NCI-H748 (cell line): ENCODE measurements around the gene C1QC.
"Not testable (repeated sequence)": the region's sequence is repeated elsewhere in the genome, so short reads cannot be mapped to it uniquely, and the experiment has no call there.

Source experiments
- DNase-seq: peaks from one replicate; lab custom pipeline; 2025; ENCODE audit not compliant: unreplicated experiment; lab: John Stamatoyannopoulos, UW

C1QC gene

GRCh38 chr1:22646384-22646783 is 3.0 kb downstream of the C1QC start:
- DNase-seq: no peak

DNA sequence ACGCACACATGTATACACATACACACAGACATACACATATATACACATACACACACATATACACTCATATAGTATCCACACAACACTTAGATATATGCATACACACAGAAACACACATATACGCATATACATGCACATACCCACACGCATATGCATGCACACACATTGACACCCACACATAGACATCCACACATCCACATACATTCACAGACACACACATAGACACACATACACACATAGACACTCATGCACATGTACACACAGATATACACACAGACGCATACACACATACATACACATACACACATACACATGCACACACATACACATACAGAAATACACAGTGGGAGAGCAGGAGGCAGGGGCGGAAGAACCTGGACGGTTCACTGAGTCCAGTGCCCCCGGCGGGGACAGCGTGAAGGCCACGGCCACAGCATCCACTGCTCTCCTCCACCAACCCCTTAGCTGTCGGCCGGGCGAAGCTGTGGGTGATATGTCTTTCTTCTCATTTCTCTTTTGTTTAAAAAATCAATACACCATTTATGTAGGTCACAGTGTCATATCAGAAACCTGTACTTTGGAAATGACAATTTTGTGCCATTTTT is 6.8 kb downstream of the C1QC start:
- no peak for DNase-seq

DNA sequence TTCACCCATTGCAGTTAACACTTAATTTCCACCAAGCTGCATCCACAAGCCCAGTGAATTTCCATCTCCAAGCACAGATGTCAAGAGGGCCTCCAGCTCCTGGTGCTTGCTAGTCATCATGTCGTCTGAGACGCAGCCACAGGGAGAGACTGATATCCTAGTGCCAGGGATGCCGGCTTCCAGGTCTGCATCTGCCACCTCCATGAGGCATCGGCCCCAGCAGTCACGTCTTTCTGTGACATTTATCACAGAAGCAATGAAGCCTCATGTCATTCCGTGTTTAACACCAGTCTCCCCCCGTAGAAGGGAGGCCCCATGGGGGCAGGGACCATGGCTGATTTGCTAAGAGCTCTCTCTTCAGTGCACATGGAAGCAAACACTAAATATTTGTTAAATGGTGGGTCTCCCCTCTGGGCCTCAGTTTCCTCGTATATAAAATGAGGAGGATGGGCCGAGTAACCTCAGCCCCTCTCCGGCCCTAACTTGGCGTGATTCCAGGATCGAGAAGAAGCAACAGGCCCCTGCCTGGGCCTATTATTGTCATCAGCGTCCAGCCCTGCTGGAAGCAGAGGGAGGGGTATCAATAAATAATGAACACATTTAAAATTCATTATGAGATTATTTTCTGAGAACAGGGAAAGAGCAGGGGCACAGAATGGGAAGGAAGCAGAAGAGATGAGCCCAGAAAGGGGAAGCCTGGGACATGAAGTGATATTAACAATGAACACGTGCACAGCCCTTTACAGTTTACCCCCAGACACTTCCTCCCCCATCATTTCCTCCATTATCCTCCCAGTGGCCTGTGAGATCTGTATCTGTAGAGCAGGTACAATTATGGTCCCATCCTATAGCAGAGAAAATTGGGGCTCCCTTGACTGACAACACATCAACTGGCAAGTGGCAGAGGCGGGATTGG is 8.8 kb downstream of the C1QC start:
- no peak for DNase-seq

DNA sequence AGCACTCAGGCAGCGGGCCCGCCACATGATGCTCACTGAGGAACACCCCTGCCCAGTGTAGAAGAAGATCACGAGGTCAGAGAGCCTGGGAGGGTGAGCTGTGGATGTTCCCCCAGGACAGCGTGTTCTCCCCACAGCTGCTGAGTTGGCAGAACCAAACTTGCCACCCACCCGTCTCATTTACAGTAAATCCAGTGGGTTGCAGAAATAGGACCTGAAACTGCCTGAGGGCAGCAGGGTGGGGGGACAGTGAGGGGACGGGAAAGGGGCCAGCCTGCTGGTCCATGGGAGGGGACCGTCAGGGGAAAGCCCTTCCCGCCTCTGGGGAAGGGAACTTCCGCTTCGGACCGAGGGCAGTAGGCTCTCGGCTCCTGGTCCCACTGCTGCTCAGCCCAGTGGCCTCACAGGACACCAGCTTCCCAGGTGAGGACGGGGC is 9.5 kb downstream of the C1QC start, which contains the start of gene C1QB:
Gene C1QB, plus strand, starts transcription at position 356 of the 436 bp plus-strand sequence. CDS start 6,227 bp downstream, outside the sequence.
- no peak for DNase-seq

DNA sequence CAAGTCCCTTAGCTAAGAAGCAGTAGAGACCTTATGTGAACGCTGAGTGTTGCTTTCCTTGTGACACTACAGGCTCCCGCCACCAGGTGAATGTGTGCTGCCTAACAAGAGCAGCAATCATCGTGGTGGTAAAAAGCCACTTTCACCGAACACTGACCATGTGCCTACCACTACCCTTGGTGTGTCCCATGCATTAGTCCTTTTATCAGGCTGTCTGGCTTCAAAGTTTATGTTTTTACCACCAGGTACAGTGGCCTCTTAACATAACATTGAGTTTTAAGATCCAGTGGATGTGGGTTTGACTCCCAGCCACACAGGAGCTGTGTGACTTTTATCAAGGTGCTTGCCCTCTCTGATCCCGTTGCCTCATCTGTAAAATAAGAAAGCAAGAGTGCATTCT is 11.3 kb downstream of the C1QC start:
- DNase-seq: no peak

DNA sequence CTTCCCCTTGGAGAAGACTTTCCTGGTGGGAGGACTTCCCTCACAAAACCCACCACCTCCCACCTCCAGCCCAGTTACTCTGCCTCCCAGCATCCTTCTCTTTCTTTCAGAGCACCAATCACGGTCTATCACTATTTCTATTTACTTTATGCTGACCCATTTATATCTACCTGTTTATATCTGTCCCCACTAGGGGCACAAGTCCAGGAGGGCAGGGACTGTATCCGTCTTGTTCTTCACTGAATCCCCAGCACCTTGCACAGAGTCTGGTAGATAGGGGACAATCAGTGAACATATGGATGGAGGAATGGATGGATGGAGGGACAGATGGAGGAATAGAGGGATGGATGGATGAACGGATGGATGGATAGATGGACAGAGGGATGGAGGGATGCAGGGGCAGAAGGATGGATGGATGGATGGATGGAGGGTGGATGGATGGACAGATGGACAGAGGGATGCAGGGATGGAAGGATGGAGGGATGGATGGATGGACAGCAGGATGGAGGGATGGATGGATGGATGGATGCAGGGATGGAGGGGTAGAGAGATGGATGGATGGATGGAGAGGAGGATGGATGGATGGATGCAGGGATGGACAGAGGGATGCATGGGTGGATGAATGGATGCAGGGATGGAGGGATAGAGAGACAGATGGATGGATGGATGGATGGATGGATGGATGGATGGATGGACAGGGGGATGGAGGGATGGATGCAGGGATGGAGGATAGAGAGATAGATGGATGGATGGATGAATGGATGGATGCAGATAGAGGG is 15.1 kb downstream of the C1QC start:
- no peak for DNase-seq

- DNase-seq: no peak
These were observed 17.3 kb downstream of the C1QC start for GRCh38 chr1:22660716-22661241.

GRCh38 chr1:22661880-22662279 is 18.4 kb downstream of the C1QC start:
- no peak for DNase-seq

- peak; percentile 28 for DNase-seq
These were observed 18.9 kb downstream of the C1QC start for GRCh38 chr1:22662318-22662717.

- no peak for DNase-seq
These were observed 19.6 kb downstream of the C1QC start for GRCh38 chr1:22662986-22663408.

GRCh38 chr1:22665752-22666151 is 22.3 kb downstream of the C1QC start:
- DNase-seq: peak; percentile 7

DNA sequence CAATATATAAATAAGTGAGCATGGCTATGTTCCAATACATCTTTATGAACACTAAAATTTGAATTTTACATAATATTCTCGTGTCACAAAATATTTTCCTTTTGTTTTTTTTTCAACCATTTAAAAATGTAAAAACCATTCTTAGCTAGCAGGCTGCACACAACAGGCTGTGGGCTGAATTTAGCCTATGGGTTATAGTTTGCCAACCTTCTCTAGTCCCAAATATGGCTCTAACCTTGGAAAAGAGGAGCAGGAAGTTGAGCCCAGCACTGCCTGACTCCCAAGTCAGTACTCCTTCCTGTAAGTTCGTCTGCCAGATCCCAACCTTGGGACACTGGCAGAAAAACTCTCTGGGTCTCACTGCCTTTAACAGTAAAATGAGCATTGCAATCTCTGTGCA is 23.0 kb downstream of the C1QC start:
- no peak for DNase-seq

DNA sequence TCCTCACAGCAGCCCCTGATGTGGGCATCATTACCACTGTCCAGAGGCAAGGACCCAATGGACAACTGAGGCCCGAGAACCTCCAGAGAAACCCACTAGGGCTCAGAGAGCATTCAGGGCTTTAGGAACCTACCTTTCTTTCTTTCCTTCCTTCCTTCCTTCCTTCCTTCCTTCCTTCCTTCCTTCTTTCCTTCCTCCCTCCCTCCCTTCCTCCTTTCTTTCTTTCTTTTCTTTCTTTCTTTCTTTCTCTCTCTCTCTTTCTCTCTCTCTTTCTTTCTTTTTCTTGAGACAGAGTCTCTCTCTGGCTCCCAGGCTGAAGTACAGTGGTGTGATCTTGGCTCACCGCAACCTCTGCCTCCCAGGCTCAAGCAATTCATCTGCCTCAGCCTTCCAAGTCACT is 25.4 kb downstream of the C1QC start:
- DNase-seq: not testable (repeated sequence)

DNA sequence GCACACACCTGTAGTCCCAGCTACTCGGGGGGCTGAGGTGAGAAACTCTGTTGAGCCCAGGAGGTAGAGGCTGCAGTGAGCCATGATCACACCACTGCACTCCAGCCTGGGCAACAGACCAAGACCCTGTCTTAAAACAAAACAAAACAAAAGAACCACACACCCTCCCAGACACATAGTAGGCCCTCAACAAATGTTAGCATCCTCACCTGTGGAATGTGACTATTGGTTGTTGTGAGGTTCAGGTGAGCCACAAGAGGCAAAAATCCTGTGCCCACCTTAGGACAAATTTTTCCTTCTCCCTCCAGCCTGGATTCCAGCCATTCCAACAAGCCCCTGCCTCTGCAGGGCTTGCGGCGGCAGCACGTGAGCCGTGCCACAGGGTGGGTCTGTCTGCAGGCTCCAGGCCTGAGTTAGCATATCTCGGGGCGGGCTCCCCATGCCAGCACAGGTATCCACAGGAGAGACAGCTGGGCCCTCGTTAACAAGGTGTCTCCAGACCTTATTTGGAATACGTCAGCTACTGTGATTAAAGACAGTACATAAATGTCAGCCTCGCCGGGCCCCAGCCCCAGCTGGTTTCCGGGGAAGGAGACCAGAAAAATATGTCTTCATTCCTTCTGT is 27.0 kb downstream of the C1QC start:
- DNase-seq: no peak

DNA sequence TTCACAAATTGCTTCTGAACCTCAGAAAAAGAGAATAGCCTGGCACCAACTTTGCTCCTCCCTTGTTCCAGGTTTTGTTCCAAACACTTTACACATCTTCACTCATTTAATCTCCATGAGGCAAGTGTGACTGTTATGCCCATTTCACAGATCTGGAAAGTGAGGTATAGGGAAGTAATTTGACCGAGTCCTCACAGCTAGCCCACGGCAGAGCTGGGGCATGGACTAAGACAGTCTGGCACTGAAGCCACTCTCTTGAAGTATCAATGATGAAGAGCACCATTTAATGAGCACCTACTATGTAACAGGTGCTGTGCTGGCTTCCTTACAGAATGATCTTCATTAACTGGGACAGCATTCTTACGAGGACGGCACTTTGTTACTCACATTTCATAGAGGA is 28.6 kb downstream of the C1QC start:
- DNase-seq: no peak

- DNase-seq: peak; percentile 66
These were observed 30.3 kb downstream of the C1QC start for GRCh38 chr1:22673486-22674409.

GRCh38 chr1:22674410-22674749 is 30.9 kb downstream of the C1QC start:
- no peak for DNase-seq

DNA sequence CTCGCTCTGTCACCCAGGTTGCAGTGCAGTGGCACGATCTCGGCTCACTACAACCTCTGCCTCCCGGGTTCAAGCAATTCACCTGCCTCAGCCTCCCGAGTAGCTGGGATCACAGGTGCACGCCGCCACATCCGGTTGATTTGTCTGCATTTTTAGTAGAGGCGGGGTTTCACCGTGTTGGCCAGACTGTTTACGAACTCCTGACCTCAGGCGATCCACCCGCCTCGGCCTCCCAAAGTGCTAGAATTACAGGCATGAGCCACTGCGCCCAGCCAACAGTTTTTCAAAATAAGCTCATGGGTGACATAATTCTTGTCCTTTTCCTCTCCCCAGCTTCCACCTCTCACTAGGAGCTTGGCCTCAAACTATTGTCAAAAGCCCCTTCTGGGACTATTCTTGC is 32.7 kb downstream of the C1QC start:
- DNase-seq: not testable (repeated sequence)

- DNase-seq: no peak
These were observed 33.6 kb downstream of the C1QC start for GRCh38 chr1:22676916-22677583.
